Activated CD8-positive, alpha-beta T cell treated with anti-CD3 and anti-CD28 coated beads for 36 hours (primary cell): ENCODE data around the gene TMEFF1. TPM values are rescaled to one million over a fixed set of nuclear protein-coding genes. Genes with fewer than 3 reads are reported as not detected.

Source experiments
- ATAC-seq: fragments of 200-7000 bp; cut with Tn5 transposase; one replicate; pipeline ENCODE4 v1.10.0; 2021; ENCODE audit warnings: mild to moderate bottlenecking, moderate library complexity
- CTCF ChIA-PET: fragments of 350-600 bp; sonication (Branson Sonifier 250); formaldehyde crosslinking; loops from one replicate; lab custom pipeline; 2021; ENCODE audit warnings: antibody characterized with exemption; lab: Charles Lee
- POLR2A ChIA-PET: fragments of 350-600 bp; sonication (Branson Sonifier 250); formaldehyde crosslinking; loops from one replicate; lab custom pipeline; 2021; ENCODE audit warnings: antibody characterized with exemption; lab: Charles Lee
- DNase-seq: peaks from one replicate; pipeline ENCODE4 v3.0.0-alpha.2; 2020
- H3K27ac Mint-ChIP-seq: one replicate; pipeline ENCODE4 v1.8.0; 2021; ENCODE audit warnings: mild to moderate bottlenecking, mixed read lengths
- H3K27me3 Mint-ChIP-seq: one replicate; pipeline ENCODE4 v1.8.0; 2021; ENCODE audit warnings: mixed read lengths
- H3K36me3 Mint-ChIP-seq: one replicate; pipeline ENCODE4 v1.8.0; 2021; ENCODE audit warnings: low read depth, mixed read lengths
- H3K4me1 Mint-ChIP-seq: one replicate; pipeline ENCODE4 v1.8.0; 2021; ENCODE audit warnings: low read depth, mixed read lengths
- H3K4me3 Mint-ChIP-seq: one replicate; pipeline ENCODE4 v1.8.0; 2021; ENCODE audit warnings: mild to moderate bottlenecking, moderate library complexity, mixed read lengths
- H3K9me3 Mint-ChIP-seq: one replicate; pipeline ENCODE4 v1.8.0; 2021; ENCODE audit warnings: mixed read lengths
- CTCF ChIP-seq: fragments of 200-600 bp; IDR thresholded peaks from one replicate; pipeline ENCODE4 v1.8.0; 2022; ENCODE audit warnings: antibody characterized with exemption, mild to moderate bottlenecking
- intact Hi-C: fragments of 100-400 bp; cut with micrococcal nuclease; formaldehyde crosslinking; loops from one replicate; pipeline ENCODE4 v1.10.0; 2022
- total RNA-seq, 2 experiments: library from RNA; stranded (reverse); gene quantifications; one replicate each; pipeline ENCODE4 v1.2.3, GENCODE V29; 2021

The TMEFF1 gene
- total RNA-seq, 2 experiments from 2014 or later, result 0.68 to 0.78 TPM

GRCh38 chr9:100474082-100474923 lies 1.4 kb downstream of the TMEFF1 start:
- no peak overlapping the region for H3K27ac Mint-ChIP-seq
- POLR2A ChIA-PET, result no interaction called here

GRCh38 chr9:100474924-100475276 lies 2.0 kb downstream of the TMEFF1 start:
- intact Hi-C loops, result no loop called here

More at GRCh38 chr9:100474082-100474923, 1.4 kb downstream of the TMEFF1 start:
- Mint-ChIP-seq H3K4me1 (peaks cover 3% of the 10 kb centered on the region), H3K9me3 (no peaks in the 10 kb centered on the region), H3K27me3 (peaks cover 27% of the 10 kb centered on the region), H3K36me3 (no peaks in the 10 kb centered on the region), H3K4me3 (peak overlapping the region; percentile 46)
- ATAC-seq (no peak), DNase-seq (peak; percentile 17)
- no peak for TF ChIP-seq CTCF
- CTCF ChIA-PET, result no interaction called here
- intact Hi-C loops, result no loop called here

GRCh38 chr9:100477241-100477640 lies 4.3 kb downstream of the TMEFF1 start:
- TF ChIP-seq CTCF, result no peak
- DNase-seq (no peak), ATAC-seq (no peak)
- no peak overlapping the region for H3K27ac Mint-ChIP-seq
- peaks cover 4% of the 10 kb centered on the region for H3K9me3 Mint-ChIP-seq
- ChIA-PET CTCF (interaction anchor here (1.5 to 1.6 kb wide), 2 partner anchors 10 to 21 kb away, joined by 3 read pairs; no protein-coding TSS in a partner anchor), POLR2A (no interaction called here)
- no peaks in the 10 kb centered on the region for H3K36me3 Mint-ChIP-seq
- H3K4me1 Mint-ChIP-seq, result peaks cover 3% of the 10 kb centered on the region
- no peak overlapping the region for H3K4me3 Mint-ChIP-seq
- intact Hi-C loops, result no loop called here
- peaks cover 29% of the 10 kb centered on the region for H3K27me3 Mint-ChIP-seq

More at GRCh38 chr9:100474924-100475276, 2.0 kb downstream of the TMEFF1 start:
- ATAC-seq, result no peak
- no peak overlapping the region for H3K4me3 Mint-ChIP-seq
- H3K4me1 Mint-ChIP-seq, result peaks cover 3% of the 10 kb centered on the region
- DNase-seq, result no peak
- H3K36me3 Mint-ChIP-seq, result no peaks in the 10 kb centered on the region
- H3K9me3 Mint-ChIP-seq, result peaks cover 4% of the 10 kb centered on the region
- CTCF ChIA-PET, result no interaction called here
- no peak for TF ChIP-seq CTCF
- POLR2A ChIA-PET, result no interaction called here
- H3K27ac Mint-ChIP-seq, result no peak overlapping the region
- peaks cover 32% of the 10 kb centered on the region for H3K27me3 Mint-ChIP-seq

GRCh38 chr9:100478192-100478591 lies 5.2 kb downstream of the TMEFF1 start:
- no peak for ATAC-seq
- POLR2A ChIA-PET, result no interaction called here
- CTCF ChIA-PET, result interaction anchor here (1.5 to 1.6 kb wide), 2 partner anchors 9 to 20 kb away, joined by 3 read pairs; no protein-coding TSS in a partner anchor
- no peak for DNase-seq
- intact Hi-C loops, result no loop called here
- TF ChIP-seq CTCF, result no peak
- Mint-ChIP-seq H3K9me3 (peaks cover 4% of the 10 kb centered on the region), H3K4me3 (no peak overlapping the region), H3K4me1 (peaks cover 3% of the 10 kb centered on the region), H3K27ac (no peak overlapping the region), H3K27me3 (peaks cover 24% of the 10 kb centered on the region), H3K36me3 (no peaks in the 10 kb centered on the region)

- Mint-ChIP-seq H3K27ac (no peak overlapping the region), H3K4me3 (no peak overlapping the region), H3K36me3 (no peaks in the 10 kb centered on the region), H3K9me3 (peaks cover 4% of the 10 kb centered on the region), H3K27me3 (peaks cover 16% of the 10 kb centered on the region), H3K4me1 (no peaks in the 10 kb centered on the region)
- ChIA-PET CTCF (no interaction called here), POLR2A (no interaction called here)
- intact Hi-C loops, result no loop called here
- ATAC-seq (no peak), DNase-seq (no peak)
- TF ChIP-seq CTCF, result no peak
These were observed 6.9 kb downstream of the TMEFF1 start for GRCh38 chr9:100479820-100480219.
